Stimulated activated CD4-positive, alpha-beta T cell treated with anti-CD3 and anti-CD28 coated beads, Interleukin-4, amount 100 ng/mL, for 24 hours (primary cell): ENCODE results near the gene STXBP5L.
"Not testable (repeated sequence)": the region's sequence is repeated elsewhere in the genome, so short reads cannot be mapped to it uniquely, and the experiment has no call there.

Experiments used
- DNase-seq: peaks from one replicate; pipeline ENCODE4 v3.0.0-alpha.2; 2020

The STXBP5L gene

GRCh38 chr3:121064121-121064520 lies 156.1 kb downstream of the STXBP5L start:
- DNase-seq: no peak

DNA sequence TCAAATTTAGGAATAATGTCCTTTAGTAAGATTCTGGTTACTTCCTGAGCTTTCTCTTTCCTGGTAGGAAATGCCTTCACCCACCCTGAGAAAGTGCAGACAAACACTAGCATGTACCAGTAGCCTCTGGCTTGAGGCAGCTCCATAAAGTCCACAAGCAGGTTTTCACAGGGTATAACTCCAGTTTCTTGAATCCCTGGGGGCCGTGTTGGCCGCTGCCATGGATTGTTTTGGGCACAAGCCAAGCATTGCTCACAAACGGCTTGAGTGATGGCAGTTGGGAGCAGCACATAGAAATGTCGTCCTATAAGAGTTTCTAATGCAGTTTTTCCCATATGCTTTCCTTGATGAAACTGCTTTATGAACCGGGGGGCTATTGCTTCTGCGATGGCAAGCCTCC lies 164.1 kb downstream of the STXBP5L start:
- no peak for DNase-seq

- DNase-seq: no peak
Measured at GRCh38 chr3:121073011-121073410, 165.0 kb downstream of the STXBP5L start.

GRCh38 chr3:121075191-121075590 lies 167.2 kb downstream of the STXBP5L start:
- no peak for DNase-seq

DNA sequence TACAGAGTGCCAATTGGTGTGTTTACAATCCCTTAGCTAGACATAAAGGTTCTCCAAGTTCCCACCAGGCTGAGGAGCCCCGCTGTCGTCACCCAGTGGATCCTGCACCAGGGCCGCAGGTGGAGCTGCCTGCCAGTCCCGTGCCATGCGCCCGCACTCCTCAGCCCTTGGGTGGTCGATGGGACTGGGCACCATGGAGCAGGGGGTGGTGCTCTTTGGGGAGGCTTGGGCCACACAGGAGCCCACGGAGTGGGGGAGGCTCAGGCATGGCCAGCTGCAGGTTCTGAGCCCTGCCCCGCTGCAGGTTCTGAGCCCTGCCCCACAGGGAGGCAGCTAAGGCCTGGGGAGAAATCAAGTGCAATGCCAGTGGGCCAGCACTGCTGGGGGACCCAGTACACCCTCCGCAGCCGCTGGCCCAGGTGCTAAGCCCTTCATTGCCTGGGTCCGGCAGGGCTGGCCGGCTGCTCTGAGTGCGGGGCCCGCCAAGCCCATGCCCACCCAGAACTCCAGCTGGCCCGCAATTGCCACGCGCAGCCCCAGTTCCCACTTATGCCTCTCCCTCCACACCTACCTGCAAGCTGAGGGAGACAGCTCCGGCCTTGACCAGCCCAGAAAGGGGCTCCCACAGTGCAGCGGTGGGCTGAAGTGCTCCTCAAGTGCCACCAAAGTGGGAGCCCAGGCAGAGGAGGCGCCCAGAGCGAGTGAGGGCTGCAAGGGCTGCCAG lies 170.5 kb downstream of the STXBP5L start:
- not testable (repeated sequence) for DNase-seq

- no peak for DNase-seq
Measured at GRCh38 chr3:121096953-121097352, 188.9 kb downstream of the STXBP5L start.

DNA sequence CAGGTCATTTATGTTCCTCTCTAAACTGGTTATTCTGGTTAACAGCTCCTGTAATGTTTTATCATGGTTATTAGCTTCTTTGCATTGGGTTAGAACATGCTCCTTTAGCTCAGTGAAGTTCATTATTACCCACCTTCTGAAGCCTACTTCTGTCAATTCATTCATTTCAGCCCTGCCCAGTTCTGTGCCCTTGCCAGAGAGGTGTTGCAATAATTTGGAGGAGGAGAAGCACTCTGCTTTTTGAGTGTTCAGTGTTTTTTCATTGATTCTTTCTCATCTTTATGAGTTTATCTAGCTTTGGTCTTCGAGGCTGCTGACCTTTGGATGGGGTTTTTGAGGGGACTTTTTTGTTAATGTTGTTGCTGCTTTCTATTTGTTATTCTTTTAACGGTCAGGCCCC lies 203.1 kb downstream of the STXBP5L start:
- not testable (repeated sequence) for DNase-seq

- no peak for DNase-seq
Measured at GRCh38 chr3:121111914-121112612, 204.1 kb downstream of the STXBP5L start.

- no peak for DNase-seq
Measured at GRCh38 chr3:121126033-121126706, 218.2 kb downstream of the STXBP5L start.

DNA sequence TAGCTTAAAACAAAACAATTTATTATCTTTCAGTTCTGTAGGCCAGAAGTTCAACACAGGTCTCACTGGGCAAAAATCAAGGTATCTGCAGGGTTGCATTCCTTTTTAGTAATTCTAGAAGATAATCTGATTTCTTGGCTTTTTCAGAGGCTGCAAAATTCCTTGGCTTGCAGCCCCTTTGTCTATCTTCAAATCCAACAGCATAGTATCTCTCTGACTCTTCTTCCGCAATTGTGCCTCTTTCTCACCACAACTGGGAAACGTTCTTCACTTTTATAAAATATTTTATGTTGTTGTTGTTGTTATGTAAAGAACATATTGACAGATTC lies 218.7 kb downstream of the STXBP5L start:
- DNase-seq: no peak

- DNase-seq: no peak
Measured at GRCh38 chr3:121152573-121152972, 244.6 kb downstream of the STXBP5L start.

GRCh38 chr3:121153851-121154250 lies 245.8 kb downstream of the STXBP5L start:
- no peak for DNase-seq

- no peak for DNase-seq
Measured at GRCh38 chr3:121155028-121155427, 247.0 kb downstream of the STXBP5L start.

- DNase-seq: no peak
Measured at GRCh38 chr3:121165397-121165837, 257.4 kb downstream of the STXBP5L start.

DNA sequence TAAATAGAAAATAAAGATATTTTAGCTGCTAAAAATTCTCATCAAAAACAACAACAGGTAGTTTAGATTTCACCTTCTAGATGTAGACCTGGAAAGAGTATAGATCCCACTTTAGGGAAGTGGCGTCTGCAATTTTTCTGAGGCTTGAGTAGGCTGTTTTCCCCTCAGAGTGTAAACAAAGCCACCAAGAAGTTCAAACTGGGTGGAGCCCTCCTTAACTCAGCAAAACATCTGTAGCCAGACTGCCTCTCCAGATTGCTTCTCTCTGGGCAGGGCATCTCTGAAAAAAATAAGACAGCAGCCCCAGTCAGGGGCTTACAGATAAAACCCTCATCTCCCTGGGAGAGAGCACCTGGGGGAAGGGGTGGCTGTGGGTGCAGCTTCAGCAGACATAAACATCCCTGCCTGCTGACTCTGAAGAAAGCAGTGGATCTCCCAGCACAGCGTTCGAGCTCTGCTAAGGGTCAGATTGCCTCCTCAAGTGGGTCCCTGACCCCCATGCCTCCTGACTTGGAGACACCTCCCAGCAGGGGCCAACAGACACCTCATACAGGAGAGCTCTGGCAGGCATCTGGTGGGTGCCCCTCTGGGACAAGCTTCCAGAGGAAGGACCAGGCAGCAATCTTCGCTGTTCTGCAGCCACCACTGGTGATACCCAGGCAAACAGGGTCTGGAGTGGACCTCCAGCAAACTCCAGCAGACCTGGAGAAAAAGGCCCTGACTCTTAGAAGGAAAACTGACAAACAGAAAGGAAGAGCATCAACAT lies 259.6 kb downstream of the STXBP5L start:
- no peak for DNase-seq

DNA sequence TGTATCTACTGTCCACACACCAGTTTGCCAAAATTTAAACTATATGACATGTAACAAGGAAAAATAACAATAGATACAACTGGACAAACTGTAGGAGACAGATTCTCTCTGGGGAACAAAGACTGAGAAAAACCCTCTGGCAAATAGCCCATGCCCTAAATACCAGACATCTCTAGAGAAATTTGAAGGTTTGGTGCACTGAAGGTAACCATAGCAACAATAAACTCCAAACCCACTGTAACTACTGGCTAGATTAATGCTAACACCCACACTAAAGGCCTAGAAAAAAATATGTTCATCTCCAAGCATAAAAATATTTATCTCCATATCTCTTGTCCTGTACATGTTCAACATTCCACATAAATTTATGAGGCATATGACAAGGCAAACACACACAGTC lies 267.1 kb downstream of the STXBP5L start:
- no peak for DNase-seq

GRCh38 chr3:121190626-121191025 lies 282.6 kb downstream of the STXBP5L start:
- DNase-seq: not testable (repeated sequence)

DNA sequence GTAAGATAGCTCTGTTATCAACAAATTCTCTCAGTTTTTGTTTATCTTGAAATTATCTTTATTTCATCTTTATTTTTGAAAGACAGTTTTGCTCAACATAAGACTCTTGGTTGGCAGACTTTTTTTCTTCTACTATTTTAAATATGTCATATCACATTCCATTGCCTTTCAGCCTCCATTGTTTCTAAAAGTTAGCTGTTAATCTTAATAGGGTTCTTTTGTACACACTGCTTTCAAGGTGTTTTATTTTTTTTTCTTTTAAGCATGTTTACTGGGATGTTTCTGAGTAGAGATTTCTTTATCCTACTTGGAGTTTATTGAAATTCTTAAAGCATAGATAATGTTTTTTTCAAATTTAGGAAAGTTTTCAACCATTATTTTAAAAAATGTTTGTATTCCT lies 294.6 kb downstream of the STXBP5L start:
- DNase-seq: no peak

GRCh38 chr3:121223116-121223515 lies 315.1 kb downstream of the STXBP5L start:
- DNase-seq: no peak

GRCh38 chr3:121228971-121229370 lies 321.0 kb downstream of the STXBP5L start:
- DNase-seq: no peak

DNA sequence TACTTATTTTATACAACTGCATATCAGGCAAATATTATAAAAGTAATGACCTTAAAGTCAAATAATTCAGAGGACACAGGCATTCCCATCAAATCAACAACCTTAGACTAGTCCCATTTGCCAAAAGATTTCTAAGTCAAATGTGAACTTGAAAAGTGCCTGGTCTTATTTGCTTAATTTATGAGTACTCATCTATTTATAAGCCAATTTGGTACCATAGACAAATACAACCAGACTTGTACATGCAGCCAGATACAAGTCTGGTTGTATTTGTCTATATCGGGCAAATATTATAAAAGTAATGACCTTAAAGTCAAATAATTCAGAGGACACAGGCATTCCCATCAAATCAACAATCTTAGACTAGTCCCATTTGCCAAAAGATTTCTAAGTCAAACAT lies 322.2 kb downstream of the STXBP5L start:
- not testable (repeated sequence) for DNase-seq

DNA sequence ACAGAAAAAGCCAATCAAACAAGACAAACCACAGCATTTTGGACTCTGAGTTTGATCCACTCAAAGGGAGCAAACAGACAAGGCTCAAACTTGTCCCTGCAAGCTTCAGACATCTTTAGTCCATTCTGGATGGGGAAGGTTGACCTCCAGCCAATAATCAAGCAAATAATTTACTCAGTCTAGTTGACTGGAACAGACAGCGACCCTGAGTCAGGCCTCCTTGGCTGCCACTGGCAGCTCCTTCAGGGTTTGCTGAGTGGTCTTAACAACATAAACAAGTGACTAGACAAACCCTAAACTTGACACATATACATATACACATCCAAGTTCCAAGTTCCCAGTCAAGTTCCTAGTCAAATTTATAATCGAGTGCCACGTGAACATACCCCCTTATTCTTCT lies 323.9 kb downstream of the STXBP5L start:
- DNase-seq: no peak
